Endometrial microvascular endothelial cells (primary cell): Measurements from ENCODE around the gene TMEM271. TPM values are rescaled to one million over a fixed set of nuclear protein-coding genes. Genes with fewer than 3 reads are reported as not detected.
"Not testable (repeated sequence)": the region's sequence is repeated elsewhere in the genome, so short reads cannot be mapped to it uniquely, and the experiment has no call there.

Experiments used
- in situ Hi-C: cut with HindIII; loops from 2 replicates; pipeline ENCODE4 v1.10.0; 2017; ENCODE audit warnings: low sequenced_read_pairs, low pct_unique_long_range_greater_than_20kb; ENCODE audit errors: inconsistent ontology term
- total RNA-seq: library from RNA; depleted of rRNA; stranded (reverse); fragments of >200 nt; gene quantifications from one replicate; pipeline ENCODE4 v1.2.3, GENCODE V29; 2015; ENCODE audit errors: inconsistent ontology term

Gene TMEM271
- total RNA-seq, 1 donor from 2014 or later: not detected

DNA sequence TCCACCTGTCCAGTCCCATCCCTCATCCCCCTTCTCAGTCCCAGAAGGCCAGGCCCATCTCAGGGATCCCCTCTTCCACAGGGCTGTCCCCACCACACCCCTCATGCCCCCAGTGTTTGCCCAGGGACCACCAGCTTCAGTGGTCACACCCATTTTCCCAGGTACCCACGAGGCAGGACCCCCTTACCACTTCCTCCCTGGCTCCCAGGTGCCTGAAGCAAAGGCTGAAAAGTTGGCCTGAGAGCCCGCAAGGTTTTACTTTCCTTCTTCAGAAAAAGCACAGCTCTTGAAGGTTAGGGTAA lies 7.8 kb downstream of the TMEM271 start:
- in situ Hi-C loops: no loop called here

DNA sequence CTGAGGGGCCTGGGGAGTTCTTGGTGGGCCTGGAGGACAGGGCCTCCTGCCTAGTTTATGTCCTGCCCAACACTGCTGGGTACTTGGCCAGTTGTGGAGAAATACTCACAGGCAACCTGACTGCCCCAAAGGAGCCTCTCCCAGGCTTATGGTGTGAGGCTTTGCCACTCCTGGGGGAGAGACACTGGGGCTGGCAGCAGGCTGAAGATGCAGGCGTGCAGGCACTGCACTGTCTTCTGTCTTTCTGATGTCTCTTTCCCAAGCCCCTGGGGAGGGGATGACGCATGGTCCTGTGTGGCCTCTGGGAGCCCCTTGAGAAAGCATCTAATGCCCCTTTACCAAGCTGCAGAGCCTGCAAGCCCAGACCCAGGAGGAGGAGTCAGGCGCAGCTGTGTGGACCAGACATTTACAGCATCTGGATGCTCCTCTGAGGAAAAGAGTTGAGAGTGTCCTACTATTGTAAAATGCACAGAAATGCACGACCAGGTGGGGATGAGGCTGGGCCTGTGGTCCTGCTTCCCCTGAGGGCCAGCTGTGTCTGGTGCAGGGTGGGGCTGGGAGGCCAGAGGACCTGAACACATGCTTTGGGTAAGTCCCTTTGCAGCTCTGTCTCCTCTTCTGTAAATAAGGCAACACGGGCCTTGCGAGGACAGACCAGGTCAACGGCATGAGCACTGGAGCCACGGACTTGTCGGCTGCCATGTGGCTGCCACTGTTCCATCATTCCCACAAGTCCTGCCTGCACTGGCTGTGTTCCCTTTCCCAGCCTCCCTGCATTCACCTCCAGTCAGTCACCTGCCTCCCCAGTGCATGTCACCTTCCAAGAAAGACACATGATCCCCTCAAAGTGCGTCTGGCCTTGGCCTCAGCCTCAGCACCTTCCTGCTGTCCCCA lies 8.4 kb downstream of the TMEM271 start:
- in situ Hi-C loops: no loop called here

DNA sequence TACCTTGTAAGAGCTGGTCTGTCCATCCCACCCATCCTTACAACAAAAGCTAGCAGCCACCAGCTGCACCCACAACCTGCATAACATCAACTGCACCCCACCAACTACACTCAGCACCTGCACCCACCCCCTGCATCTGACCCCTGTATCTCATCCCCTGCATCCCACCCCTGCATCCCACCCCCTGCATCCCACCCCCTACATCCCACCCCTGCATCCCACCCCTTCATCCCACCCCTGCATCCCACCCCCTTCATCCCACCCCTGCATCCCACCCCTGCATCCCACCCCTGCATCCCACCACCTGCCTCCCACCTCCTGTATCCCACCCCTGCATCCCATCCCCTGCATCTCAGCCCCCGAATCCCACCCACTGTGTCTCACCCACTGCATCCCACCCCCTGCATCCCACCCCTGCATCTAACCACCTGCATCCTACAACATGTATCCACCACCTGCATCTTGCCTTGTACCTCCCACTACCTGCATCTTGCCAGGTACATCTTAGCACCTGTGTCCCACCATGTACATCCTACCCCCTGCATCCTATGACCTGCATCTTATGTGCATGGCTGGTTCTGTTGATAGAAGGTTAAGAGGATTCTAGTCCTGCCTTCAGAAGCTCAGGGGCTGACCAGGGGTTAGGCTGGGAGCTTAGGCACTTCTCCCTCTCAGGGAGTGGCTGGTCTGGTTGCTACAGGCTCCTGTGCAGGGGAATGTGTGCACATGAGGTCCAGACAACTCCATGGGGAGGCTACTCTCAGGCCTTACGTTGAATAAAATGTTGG lies 9.4 kb downstream of the TMEM271 start:
- in situ Hi-C loops: no loop called here

DNA sequence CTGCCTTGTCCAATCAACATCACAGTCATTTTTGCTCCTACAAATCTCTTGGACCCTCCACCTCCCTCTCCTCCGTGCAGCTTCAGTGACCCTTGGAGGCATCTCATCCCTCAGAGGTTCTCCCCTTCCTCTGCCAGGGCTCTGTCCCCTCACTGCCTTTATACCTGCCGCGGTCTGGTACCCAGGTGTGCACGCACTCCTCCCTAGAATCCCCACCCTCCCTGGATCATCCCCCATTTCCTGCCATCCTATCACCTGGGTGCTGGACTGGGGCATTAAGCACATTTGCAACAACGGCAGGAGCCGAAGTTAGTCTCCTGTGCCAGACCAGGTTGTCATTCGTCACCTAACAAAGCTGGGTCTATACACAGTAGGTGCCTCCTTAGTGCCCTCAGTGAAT lies 10.1 kb downstream of the TMEM271 start:
- in situ Hi-C loops: no loop called here

DNA sequence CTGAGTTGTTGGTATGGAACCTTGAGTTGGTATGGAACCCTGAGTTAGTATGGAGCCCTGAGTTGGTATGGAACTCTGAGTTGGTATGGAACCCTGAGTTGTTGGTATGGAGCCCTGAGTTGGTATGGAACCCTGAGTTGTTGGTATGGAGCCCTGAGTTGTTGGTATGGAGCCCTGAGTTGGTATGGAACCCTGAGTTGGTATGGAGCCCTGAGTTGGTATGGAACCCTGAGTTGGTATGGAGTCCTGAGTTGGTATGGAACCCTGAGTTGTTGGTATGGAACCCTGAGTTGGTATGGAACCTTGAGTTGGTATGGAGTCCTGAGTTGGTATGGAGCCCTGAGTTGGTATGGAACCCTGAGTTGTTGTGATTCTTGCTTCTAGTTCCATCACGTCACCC lies 10.5 kb downstream of the TMEM271 start:
- in situ Hi-C loops: not testable (repeated sequence)

DNA sequence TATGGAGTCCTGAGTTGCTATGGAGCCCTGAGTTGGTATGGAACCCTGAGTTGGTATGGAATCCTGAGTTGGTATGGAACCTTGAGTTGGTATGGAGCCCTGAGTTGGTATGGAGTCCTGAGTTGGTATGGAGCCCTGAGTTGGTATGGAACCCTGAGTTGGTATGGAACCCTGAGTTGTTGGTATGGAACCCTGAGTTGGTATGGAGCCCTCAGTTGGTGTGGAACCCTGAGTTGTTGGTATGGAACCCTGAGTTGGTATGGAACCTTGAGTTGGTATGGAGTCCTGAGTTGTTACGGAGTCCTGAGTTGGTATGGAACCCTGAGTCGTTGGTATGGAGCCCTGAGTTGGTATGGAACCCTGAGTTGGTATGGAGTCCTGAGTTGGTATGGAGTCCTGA lies 13.6 kb downstream of the TMEM271 start:
- in situ Hi-C loops: not testable (repeated sequence)

DNA sequence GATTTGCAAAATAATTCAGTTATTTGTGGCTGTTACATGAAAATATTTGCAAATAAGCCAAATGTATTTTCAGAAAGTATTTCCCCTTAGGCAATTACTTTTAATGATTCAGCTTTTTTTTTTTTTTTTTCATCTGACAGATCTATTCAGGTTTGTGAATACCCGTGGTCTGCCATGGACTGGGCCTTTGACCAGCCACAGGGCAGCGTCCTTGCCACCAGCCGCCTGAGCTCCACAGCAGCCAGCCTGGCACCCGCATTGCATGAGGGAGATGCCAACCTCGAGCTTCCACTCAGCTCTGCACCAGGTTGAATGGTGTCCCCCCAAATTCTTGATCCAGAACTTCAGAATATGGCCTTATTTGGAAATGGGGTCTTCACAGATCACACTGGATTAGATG lies 14.7 kb downstream of the TMEM271 start:
- in situ Hi-C loops: no loop called here

DNA sequence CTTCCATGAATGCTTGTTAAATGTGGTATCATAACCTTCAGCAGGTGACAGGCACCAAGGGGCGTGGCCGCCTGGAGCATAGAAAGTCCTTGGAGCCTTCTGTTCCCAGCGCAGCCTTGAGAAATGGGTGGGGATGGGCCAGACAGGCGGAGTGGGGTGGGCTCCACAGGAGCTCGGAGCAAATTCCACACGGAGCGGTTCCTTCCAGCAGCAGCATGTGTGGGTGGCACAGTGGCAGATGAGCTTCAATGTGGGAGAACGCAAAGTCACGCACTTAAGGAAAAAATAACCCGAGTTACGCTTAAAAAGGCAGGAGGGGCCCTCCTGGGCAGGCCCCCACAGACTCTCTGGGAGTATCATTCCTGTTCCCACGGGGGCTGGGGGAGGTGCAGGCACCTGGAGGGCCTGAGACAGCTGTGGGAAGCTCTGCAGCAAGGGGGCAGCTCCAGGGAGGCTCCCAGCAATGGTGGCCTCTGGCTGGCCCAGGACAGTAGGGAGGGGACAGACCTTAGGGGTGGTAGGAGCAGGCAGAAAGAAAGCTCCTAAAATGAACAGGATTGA lies 15.3 kb downstream of the TMEM271 start:
- in situ Hi-C loops: no loop called here

DNA sequence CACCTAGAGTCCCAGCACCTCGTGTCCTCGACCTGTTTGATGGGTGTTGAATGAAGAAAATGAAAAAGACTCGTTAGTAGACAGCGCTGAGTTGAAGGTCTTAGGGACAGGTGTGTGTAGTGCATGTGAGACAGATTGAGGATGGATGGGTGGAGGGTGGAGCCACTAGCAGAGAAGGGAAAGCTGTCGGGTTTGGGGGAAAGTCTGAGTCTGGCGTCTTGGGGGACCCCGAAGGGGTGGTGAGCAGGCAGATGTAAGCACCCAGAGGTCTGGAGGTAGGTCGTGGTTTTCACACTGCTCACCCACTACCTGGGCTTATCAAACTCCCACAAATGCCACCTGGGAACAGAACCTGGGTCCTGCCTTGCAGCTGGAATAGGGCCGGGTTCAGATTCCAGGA lies 16.0 kb downstream of the TMEM271 start:
- in situ Hi-C loops: no loop called here

DNA sequence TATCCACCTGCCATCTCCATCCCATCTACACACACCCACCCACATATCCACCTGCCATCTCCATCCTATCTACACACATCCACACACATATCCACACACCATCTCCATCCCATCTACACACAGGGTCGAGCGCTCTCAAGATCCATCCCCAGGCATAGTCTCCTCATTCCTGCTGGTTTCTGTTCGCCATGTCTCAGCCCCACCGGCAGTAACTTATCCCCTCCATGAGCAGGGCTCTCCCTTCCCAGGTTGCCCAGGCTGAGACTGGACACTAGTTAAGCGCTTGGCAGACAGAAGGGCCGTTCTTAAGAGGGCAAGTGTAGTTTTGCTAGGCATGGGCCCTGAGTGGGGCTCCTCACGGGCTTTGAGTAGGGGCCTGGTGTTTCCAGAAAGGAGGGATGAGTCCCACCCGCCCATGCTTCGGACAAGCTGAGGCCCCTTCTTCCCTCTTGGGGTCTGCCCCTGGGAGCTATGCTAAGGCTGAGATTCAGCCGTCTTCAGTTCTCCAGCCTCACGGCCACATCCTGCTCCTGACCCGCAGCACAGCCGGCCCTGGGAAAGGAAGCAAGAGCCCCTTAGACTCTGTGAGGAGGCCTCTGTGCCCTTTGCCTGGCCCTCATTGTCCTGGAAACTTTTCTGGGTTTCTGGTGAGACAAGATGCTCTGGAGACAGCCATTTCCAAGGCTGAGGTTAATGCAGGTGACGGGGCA lies 20.4 kb downstream of the TMEM271 start:
- in situ Hi-C loops: no loop called here

DNA sequence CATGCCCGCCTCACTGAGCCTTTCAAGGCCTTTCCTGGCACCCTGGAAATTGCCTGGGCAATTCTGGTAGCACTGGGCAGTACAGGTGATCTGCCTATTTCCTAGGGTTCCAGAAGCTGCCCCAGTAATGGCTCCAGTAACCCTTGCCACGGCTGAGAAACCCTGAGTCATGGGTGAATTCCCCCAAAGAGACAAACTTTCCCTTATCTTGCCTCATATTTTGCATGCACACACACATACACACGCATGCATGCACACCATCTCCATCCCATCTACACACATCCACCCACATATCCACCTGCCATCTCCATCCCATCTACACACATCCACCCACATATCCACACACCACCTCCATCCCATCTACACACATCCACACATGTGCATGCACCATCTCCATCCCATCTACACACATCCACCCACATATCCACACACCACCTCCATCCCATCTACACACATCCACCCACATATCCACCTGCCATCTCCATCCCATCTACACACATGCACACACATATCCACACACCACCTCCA lies 21.2 kb downstream of the TMEM271 start:
- in situ Hi-C loops: not testable (repeated sequence)

DNA sequence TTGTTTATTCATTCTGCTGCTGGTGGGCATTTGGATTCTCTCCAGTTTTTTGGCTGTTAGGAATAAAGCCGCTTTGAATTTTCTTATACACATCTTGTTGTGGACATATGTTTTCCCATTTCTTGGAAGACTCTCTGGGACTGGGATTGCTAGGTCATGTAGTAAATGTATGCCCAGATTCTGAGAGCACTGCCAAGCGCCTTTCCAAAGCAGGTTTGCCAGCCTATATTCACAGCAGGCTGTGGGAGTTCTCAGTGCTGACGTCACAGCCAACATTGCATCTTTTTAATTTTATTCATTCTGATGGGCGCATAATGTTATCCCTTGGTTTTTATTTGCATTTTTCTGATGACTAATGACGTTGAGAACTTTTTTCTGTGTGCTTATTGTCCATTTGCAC lies 24.1 kb downstream of the TMEM271 start:
- in situ Hi-C loops: no loop called here

DNA sequence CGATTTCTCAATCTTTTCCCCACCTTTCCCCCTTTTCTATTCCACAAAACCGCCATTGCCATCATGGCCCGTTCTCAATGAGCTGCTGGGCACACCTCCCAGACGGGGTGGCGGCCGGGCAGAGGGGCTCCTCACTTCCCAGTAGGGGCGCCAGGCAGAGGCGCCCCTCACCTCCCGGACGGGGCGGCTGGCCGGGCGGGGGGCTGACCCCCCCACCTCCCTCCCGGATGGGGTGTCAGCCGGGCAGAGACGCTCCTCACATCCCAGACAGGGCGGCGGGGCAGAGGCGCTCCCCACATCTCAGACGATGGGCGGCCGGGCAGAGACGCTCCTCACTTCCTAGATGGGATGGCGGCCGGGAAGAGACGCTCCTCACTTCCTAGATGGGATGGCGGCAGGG lies 25.8 kb downstream of the TMEM271 start:
- in situ Hi-C loops: not testable (repeated sequence)

DNA sequence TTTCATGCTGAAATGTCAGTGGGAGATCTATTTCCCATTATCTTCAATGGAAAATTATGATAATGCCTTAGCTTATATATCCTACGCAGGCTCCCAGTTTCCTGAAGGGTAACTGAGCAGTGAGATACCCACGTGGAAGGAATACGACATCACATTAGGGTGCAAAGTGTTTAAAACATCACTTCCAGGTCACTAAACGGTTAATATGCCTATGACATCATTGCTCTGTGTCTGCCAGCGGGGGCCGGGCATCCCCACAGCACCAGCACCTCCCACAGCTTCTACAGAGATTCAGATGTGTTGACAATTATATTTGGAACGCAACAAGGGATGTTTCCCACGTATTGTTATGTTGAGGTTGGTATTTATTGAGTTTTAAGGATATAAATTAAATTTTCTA lies 27.1 kb downstream of the TMEM271 start:
- in situ Hi-C loops: no loop called here

DNA sequence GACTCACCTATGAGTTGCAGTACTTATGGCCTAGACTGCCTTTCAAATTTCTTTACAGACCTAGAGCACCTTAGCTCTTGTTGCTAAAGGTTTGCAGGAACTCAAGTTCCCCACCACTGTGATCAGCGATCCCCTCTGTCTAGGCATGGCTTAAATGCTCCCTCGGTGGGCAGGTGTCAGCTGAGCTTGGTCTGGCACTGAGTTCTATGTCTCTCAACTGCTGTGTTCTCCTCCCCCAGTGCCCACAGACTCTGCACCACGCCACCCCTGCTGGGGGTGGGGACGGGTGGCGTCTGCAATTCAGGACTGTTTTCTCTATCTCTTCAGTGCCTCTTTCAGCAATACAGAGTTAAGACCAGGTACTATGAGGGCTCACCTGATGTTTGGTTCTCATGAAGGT lies 30.5 kb downstream of the TMEM271 start:
- in situ Hi-C loops: no loop called here

DNA sequence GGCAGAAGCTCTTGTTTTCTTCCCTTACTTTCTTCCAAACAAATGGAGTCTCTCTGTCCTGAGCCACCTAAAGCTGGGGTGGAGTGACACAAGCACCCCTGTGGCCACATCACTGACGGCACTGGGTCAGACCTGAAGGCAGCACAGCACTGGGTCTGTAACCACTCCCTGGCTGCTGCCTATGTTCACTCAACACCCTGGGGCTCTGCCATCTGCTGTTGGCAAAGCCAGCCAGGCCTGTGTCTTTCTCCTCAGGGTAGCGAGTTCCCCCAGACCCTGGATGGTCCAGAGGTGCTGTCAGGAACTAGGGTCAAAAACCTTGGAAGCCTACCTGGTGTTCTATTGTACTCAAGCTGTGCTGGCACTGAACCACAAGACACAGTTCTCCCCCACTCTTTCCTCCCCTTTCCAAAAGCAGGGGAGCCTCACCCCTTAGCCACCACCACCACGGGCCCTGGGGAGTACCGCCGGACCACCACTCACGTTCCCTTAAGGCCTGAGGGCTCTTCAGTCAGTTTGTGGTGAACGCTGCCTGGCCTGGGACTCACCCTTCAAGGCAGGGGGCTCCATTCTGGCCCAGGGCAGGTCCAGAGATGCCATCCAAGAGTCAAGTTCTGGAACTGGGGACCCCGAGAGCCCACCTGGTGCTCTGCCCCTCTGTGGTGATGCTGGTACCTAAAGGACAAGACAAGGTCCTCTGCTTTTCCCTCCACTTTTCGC lies 31.5 kb downstream of the TMEM271 start:
- in situ Hi-C loops: no loop called here

DNA sequence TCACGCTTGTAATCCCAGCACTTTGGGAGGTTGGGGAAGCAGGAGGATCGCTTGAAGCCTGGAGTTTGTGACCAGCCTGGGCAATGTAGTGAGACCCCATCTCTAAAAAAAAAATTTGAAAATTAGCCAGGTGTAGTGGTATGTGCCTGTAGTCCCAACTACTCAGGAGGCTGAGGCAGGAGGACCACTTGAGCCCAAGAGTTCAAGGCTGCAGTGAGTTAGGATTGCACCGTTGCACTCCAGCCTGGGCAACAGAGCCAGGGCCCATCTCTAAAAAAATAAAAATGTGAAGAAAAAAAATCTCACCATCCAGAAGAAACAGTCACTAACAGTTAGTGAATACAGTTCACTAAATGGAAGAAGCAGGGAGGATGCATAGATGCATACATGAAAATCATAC lies 34.8 kb downstream of the TMEM271 start:
- in situ Hi-C loops: no loop called here

DNA sequence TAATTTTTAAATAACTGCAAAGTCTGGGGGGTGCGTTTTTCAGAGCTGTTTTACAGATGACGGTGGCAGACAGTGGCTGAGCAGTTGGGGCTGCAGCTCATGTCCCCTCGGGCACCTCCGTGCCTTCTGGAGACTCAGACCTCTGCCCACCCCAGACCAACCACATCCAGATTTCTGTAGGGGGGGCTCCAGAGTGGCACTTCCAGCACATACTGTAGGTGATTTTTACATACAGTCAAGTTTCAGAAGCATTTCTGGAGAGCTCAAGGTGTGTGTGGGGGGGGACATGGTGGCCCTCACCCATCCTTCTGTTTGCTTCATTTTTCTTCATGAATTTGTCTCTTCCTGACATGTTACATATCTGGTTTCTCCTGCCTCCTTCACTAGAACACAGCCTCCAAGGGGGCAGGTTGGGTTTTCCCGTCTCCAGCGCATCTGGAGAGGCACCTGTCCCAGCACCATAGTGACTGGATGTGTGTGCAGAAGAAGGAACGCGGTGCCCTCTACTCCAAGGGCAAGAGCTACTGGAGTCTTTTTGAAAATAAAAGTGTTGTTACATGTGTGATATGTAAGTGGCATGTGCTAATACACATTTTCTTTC lies 37.5 kb downstream of the TMEM271 start:
- in situ Hi-C loops: no loop called here
